ENCODE data around the gene CHST11.

CHST11 gene

DNA sequence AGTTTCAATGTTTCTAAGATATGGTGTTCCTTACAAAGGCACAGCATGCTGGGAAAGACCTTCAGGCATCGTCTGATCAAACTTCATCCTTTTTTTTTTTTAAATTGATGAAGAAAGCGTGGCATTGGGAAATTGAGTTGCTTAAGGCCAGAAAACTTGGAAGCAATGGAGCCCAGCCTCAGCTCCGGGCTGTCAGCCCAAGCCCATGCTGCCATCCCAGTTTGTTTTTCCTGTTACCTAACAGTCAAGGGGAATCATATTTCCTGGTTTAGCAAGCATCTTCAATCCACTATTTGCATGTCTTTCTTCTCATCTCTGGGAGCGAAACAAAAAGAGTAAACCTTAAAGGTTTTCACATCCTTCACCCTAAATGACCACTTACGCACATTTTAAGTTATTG is 200.2 kb downstream of the CHST11 start:
- ChIA-PET POLR2A (no interaction called here), CTCF (interaction anchor here (2.5 kb wide), 1 partner anchor 11 kb away, joined by 9 read pairs; no protein-coding TSS in a partner anchor)
- Histone ChIP-seq H3K36me3 (ENCODE audit: control insufficient read depth in 4 of 4, insufficient read depth in 4 of 4, low read length in 3 of 4) (peaks cover 3 to 82% (median 11%) of the 10 kb centered on the region in 4 experiments), H3K9me3 (ENCODE audit: control extremely low read depth in 1 of 5, control insufficient read depth in 4 of 5, insufficient read depth in 2 of 5, low read depth in 1 of 5, low read length in 4 of 5) (no peaks in the 10 kb centered on the region), H3K4me3 (ENCODE audit: control insufficient read depth in 1 of 7, extremely low read depth in 1 of 7, insufficient read depth in 4 of 7, low read depth in 2 of 7, low read length in 6 of 7) (no peak overlapping the region), H3K27me3 (replicated peaks in 2 of 5; ENCODE audit: control insufficient read depth in 4 of 5, insufficient read depth in 5 of 5, low read length in 4 of 5) (no peaks in the 10 kb centered on the region), H3K27ac (ENCODE audit: insufficient read depth in 1 of 2, low read depth in 1 of 2, low read length in 2 of 2, poor library complexity in 1 of 2, severe bottlenecking in 2 of 2) (no peak overlapping the region), H3K4me1 (ENCODE audit: control extremely low read depth in 1 of 4, control insufficient read depth in 4 of 4, insufficient read depth in 4 of 4, low read length in 3 of 4) (peaks cover 0 to 8% (median under 1%) of the 10 kb centered on the region in 4 experiments)
- DNase-seq = no peak
- WGBS (ENCODE audit: insufficient coverage) = 100% methylated on average over 4 of the region's 5 CpGs

GRCh38 chr12:104657726-104658484 is 201.2 kb downstream of the CHST11 start:
- WGBS (ENCODE audit: insufficient coverage) = 97% methylated on average over 11 of the region's 13 CpGs
- DNase-seq = no peak
- H3K9me3 ChIP-seq (ENCODE audit: control extremely low read depth in 1 of 5, control insufficient read depth in 4 of 5, insufficient read depth in 2 of 5, low read depth in 1 of 5, low read length in 4 of 5) = no peaks in the 10 kb centered on the region
- H3K4me1 ChIP-seq (ENCODE audit: control extremely low read depth in 1 of 4, control insufficient read depth in 4 of 4, insufficient read depth in 4 of 4, low read length in 3 of 4) = no peaks in the 10 kb centered on the region
- no peak overlapping the region for H3K27ac ChIP-seq (ENCODE audit: insufficient read depth in 1 of 2, low read depth in 1 of 2, low read length in 2 of 2, poor library complexity in 1 of 2, severe bottlenecking in 2 of 2)
- H3K27me3 ChIP-seq (replicated peaks in 2 of 5; ENCODE audit: control insufficient read depth in 4 of 5, insufficient read depth in 5 of 5, low read length in 4 of 5) = no peaks in the 10 kb centered on the region
- no peak overlapping the region for H3K4me3 ChIP-seq (ENCODE audit: control insufficient read depth in 1 of 7, extremely low read depth in 1 of 7, insufficient read depth in 4 of 7, low read depth in 2 of 7, low read length in 6 of 7)
- ChIA-PET POLR2A (no interaction called here), CTCF (interaction anchor here (2.5 kb wide), 1 partner anchor 10 kb away, joined by 9 read pairs; no protein-coding TSS in a partner anchor)
- H3K36me3 ChIP-seq (ENCODE audit: control insufficient read depth in 4 of 4, insufficient read depth in 4 of 4, low read length in 3 of 4) = peaks cover 3 to 81% (median 11%) of the 10 kb centered on the region in 4 experiments

GRCh38 chr12:104659058-104659457 is 202.3 kb downstream of the CHST11 start:
- Histone ChIP-seq H3K4me3 (ENCODE audit: control insufficient read depth in 1 of 7, extremely low read depth in 1 of 7, insufficient read depth in 4 of 7, low read depth in 2 of 7, low read length in 6 of 7) (no peak overlapping the region), H3K27ac (ENCODE audit: insufficient read depth in 1 of 2, low read depth in 1 of 2, low read length in 2 of 2, poor library complexity in 1 of 2, severe bottlenecking in 2 of 2) (no peak overlapping the region), H3K9me3 (ENCODE audit: control extremely low read depth in 1 of 5, control insufficient read depth in 4 of 5, insufficient read depth in 2 of 5, low read depth in 1 of 5, low read length in 4 of 5) (no peaks in the 10 kb centered on the region), H3K36me3 (ENCODE audit: control insufficient read depth in 4 of 4, insufficient read depth in 4 of 4, low read length in 3 of 4) (peaks cover 3 to 78% (median 15%) of the 10 kb centered on the region in 4 experiments), H3K4me1 (ENCODE audit: control extremely low read depth in 1 of 4, control insufficient read depth in 4 of 4, insufficient read depth in 4 of 4, low read length in 3 of 4) (no peaks in the 10 kb centered on the region), H3K27me3 (replicated peaks in 2 of 5; ENCODE audit: control insufficient read depth in 4 of 5, insufficient read depth in 5 of 5, low read length in 4 of 5) (no peaks in the 10 kb centered on the region)
- WGBS (ENCODE audit: insufficient coverage) = 97% methylated on average over 5 of the region's 5 CpGs
- no peak for DNase-seq
- POLR2A ChIA-PET = interaction anchor here (0.7 kb wide), 1 partner anchor 10 kb away, joined by 3 read pairs; no protein-coding TSS in a partner anchor
- CTCF ChIA-PET = interaction anchor here (1.0 to 2.0 kb wide), 3 partner anchors 10 to 16 kb away, joined by 3 to 8 read pairs (median 4); no protein-coding TSS in a partner anchor

DNA sequence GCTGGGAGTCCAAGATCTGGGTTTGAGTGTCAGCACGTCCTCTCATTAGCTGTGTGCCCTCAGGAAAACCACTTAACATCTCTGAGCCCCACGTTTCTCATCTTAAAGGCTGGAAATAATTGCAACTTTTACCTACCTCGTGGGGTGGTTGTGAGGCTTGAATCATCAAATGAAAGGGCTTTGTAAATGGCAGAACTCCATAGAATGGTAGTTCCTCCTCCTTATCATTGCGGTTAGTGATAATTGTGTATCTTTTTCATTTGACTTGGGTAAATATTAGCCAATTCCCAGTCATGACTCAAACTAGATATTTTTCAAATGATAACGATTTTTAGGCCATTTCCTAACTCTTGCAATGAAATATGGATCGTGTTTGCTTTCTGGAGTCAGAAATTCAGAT is 205.5 kb downstream of the CHST11 start:
- H3K27ac ChIP-seq (ENCODE audit: insufficient read depth in 1 of 2, low read depth in 1 of 2, low read length in 2 of 2, poor library complexity in 1 of 2, severe bottlenecking in 2 of 2) = no peak overlapping the region
- ChIA-PET POLR2A (no interaction called here), CTCF (interaction anchor here (0.7 kb wide), 1 partner anchor 204 kb away, joined by 3 read pairs; no protein-coding TSS in a partner anchor)
- no peaks in the 10 kb centered on the region for H3K9me3 ChIP-seq (ENCODE audit: control extremely low read depth in 1 of 5, control insufficient read depth in 4 of 5, insufficient read depth in 2 of 5, low read depth in 1 of 5, low read length in 4 of 5)
- WGBS (ENCODE audit: insufficient coverage) = 95% methylated on average over 4 of the region's 6 CpGs
- DNase-seq = no peak
- peaks cover 3 to 68% (median 13%) of the 10 kb centered on the region in 4 experiments for H3K36me3 ChIP-seq (ENCODE audit: control insufficient read depth in 4 of 4, insufficient read depth in 4 of 4, low read length in 3 of 4)
- no peaks in the 10 kb centered on the region for H3K27me3 ChIP-seq (replicated peaks in 2 of 5; ENCODE audit: control insufficient read depth in 4 of 5, insufficient read depth in 5 of 5, low read length in 4 of 5)
- H3K4me1 ChIP-seq (ENCODE audit: control extremely low read depth in 1 of 4, control insufficient read depth in 4 of 4, insufficient read depth in 4 of 4, low read length in 3 of 4) = peaks cover 0 to 7% (median 0%) of the 10 kb centered on the region in 4 experiments
- no peak overlapping the region for H3K4me3 ChIP-seq (ENCODE audit: control insufficient read depth in 1 of 7, extremely low read depth in 1 of 7, insufficient read depth in 4 of 7, low read depth in 2 of 7, low read length in 6 of 7)

DNA sequence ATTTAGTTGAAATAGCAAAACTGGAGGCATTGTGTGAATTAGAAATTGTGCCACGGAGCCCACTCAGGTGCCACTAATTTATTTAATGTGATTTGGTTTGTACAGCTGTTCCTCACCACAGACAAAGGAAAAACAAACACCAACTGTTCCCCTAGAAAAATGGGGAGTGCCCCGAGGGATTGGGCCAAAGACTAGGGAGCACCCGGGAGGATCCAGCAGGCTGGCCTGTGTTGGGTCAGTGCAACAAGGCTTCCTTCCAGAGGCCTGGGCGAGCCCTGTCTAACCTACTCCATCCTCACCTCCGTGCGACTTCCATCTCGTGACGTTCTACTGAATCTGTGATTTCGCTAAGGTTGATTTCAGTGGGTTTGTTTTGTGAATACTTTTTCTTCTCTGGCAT is 206.2 kb downstream of the CHST11 start:
- CTCF ChIA-PET = interaction anchor here (1.1 kb wide), 1 partner anchor 9 kb away, joined by 4 read pairs; no protein-coding TSS in a partner anchor
- WGBS (ENCODE audit: insufficient coverage) = 100% methylated on average over 3 of the region's 9 CpGs

DNA sequence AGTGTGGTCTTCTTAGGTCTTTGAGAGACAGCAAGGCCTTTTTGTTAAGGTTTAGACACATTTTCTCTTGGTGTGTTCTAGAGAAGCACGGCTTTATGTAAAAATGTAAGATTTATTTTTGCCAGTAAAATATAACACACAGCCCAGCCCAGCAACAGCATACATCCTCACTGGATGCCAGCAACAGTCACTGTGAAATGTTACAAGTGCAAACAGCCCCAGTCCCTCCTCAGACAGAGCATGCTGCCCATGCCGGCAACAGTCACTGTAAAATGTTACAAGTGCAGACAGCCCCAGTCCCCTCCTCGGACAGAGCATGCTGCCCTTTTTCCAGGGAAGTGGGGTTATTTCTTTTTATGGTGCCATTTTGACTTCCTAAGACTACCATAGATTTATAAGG is 207.6 kb downstream of the CHST11 start:
- H3K9me3 ChIP-seq (ENCODE audit: control extremely low read depth in 1 of 5, control insufficient read depth in 4 of 5, insufficient read depth in 2 of 5, low read depth in 1 of 5, low read length in 4 of 5) = no peaks in the 10 kb centered on the region
- H3K36me3 ChIP-seq (ENCODE audit: control insufficient read depth in 4 of 4, insufficient read depth in 4 of 4, low read length in 3 of 4) = peaks cover 3 to 58% (median 11%) of the 10 kb centered on the region in 4 experiments
- no peak overlapping the region for H3K4me3 ChIP-seq (ENCODE audit: control insufficient read depth in 1 of 7, extremely low read depth in 1 of 7, insufficient read depth in 4 of 7, low read depth in 2 of 7, low read length in 6 of 7)
- ChIA-PET POLR2A (no interaction called here), CTCF (no interaction called here)
- DNase-seq = no peak
- peaks cover 2 to 28% (median 13%) of the 10 kb centered on the region in 4 experiments for H3K4me1 ChIP-seq (ENCODE audit: control extremely low read depth in 1 of 4, control insufficient read depth in 4 of 4, insufficient read depth in 4 of 4, low read length in 3 of 4)
- no peak overlapping the region for H3K27ac ChIP-seq (ENCODE audit: insufficient read depth in 1 of 2, low read depth in 1 of 2, low read length in 2 of 2, poor library complexity in 1 of 2, severe bottlenecking in 2 of 2)
- 83% methylated on average over 2 of the region's 3 CpGs for WGBS (ENCODE audit: insufficient coverage)
- H3K27me3 ChIP-seq (replicated peaks in 2 of 5; ENCODE audit: control insufficient read depth in 4 of 5, insufficient read depth in 5 of 5, low read length in 4 of 5) = no peaks in the 10 kb centered on the region

More for the DNA sequence above, 206.2 kb downstream of the CHST11 start:
- DNase-seq = no peak
- H3K27me3 ChIP-seq (replicated peaks in 2 of 5; ENCODE audit: control insufficient read depth in 4 of 5, insufficient read depth in 5 of 5, low read length in 4 of 5) = no peaks in the 10 kb centered on the region
- H3K36me3 ChIP-seq (ENCODE audit: control insufficient read depth in 4 of 4, insufficient read depth in 4 of 4, low read length in 3 of 4) = peaks cover 3 to 67% (median 11%) of the 10 kb centered on the region in 4 experiments
- H3K4me3 ChIP-seq (ENCODE audit: control insufficient read depth in 1 of 7, extremely low read depth in 1 of 7, insufficient read depth in 4 of 7, low read depth in 2 of 7, low read length in 6 of 7) = no peak overlapping the region
- peaks cover 0 to 14% (median under 1%) of the 10 kb centered on the region in 4 experiments for H3K4me1 ChIP-seq (ENCODE audit: control extremely low read depth in 1 of 4, control insufficient read depth in 4 of 4, insufficient read depth in 4 of 4, low read length in 3 of 4)
- H3K27ac ChIP-seq (ENCODE audit: insufficient read depth in 1 of 2, low read depth in 1 of 2, low read length in 2 of 2, poor library complexity in 1 of 2, severe bottlenecking in 2 of 2) = no peak overlapping the region
- no peaks in the 10 kb centered on the region for H3K9me3 ChIP-seq (ENCODE audit: control extremely low read depth in 1 of 5, control insufficient read depth in 4 of 5, insufficient read depth in 2 of 5, low read depth in 1 of 5, low read length in 4 of 5)
- POLR2A ChIA-PET = no interaction called here

- Histone ChIP-seq H3K27me3 (replicated peaks in 2 of 5; ENCODE audit: control insufficient read depth in 4 of 5, insufficient read depth in 5 of 5, low read length in 4 of 5) (no peaks in the 10 kb centered on the region), H3K27ac (ENCODE audit: insufficient read depth in 1 of 2, low read depth in 1 of 2, low read length in 2 of 2, poor library complexity in 1 of 2, severe bottlenecking in 2 of 2) (no peak overlapping the region), H3K4me1 (ENCODE audit: control extremely low read depth in 1 of 4, control insufficient read depth in 4 of 4, insufficient read depth in 4 of 4, low read length in 3 of 4) (peaks cover 9 to 38% (median 22%) of the 10 kb centered on the region in 4 experiments), H3K9me3 (ENCODE audit: control extremely low read depth in 1 of 5, control insufficient read depth in 4 of 5, insufficient read depth in 2 of 5, low read depth in 1 of 5, low read length in 4 of 5) (no peaks in the 10 kb centered on the region), H3K4me3 (ENCODE audit: control insufficient read depth in 1 of 7, extremely low read depth in 1 of 7, insufficient read depth in 4 of 7, low read depth in 2 of 7, low read length in 6 of 7) (no peak overlapping the region), H3K36me3 (ENCODE audit: control insufficient read depth in 4 of 4, insufficient read depth in 4 of 4, low read length in 3 of 4) (peaks cover 3 to 55% (median 10%) of the 10 kb centered on the region in 4 experiments)
- CTCF ChIA-PET = no interaction called here
- WGBS (ENCODE audit: insufficient coverage) = 95% methylated on average over 2 of the region's 4 CpGs
- DNase-seq = no peak
- POLR2A ChIA-PET = no interaction called here
Observed at GRCh38 chr12:104665296-104665695, 208.5 kb downstream of the CHST11 start.

Measured in common myeloid progenitor, CD34-positive (primary cell).